ENCODE measurements around the gene CLDN5. TPM values are rescaled to one million over a fixed set of nuclear protein-coding genes. Genes with fewer than 3 reads are reported as not detected.

Gene CLDN5
- total RNA-seq, 1 experiment from 2014 or later = 0.44 TPM

DNA sequence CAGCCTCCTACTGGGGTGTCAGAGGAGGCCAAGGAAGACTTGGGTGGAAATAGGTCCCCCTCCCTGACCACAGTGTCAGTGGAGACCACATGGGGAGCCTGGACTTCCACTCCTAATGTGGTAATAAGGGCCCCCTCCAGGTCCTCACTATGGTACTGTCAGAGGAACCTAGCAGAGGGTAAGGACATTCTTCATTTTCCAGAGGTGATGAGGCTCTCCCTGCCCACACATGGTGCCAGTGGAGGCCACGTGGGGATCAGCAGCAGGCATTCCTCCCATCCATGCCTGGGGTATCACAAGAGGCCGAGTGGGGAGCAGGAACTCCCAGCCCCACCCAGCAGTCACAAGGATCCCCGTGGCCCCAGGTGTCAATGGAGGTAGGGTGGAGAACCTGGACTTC lies 6.5 kb upstream of the CLDN5 start:
- H3K4me2 ChIP-seq (ENCODE audit: insufficient read depth, insufficient read length, low read length) = no peak overlapping the region
- no peaks in the 10 kb centered on the region for H3K23me2 ChIP-seq (ENCODE audit: insufficient read length, low read depth, low read length, poor library complexity, severe bottlenecking)
- H3K27me3 ChIP-seq (ENCODE audit: insufficient read depth, low read length) = no peaks in the 10 kb centered on the region; the same call in 1 of the 2 replicates
- H2BK5ac ChIP-seq (ENCODE audit: insufficient read length, low read length) = no peak overlapping the region
- H3K56ac ChIP-seq (ENCODE audit: insufficient read length, low read depth, low read length) = no peak overlapping the region
- H3K23ac ChIP-seq (ENCODE audit: insufficient read length, low read depth, low read length) = no peak overlapping the region
- H3K4me1 ChIP-seq (ENCODE audit: insufficient read depth, low read length) = no peaks in the 10 kb centered on the region
- no peaks in the 10 kb centered on the region for H3K79me1 ChIP-seq (ENCODE audit: insufficient read depth, low read depth, low read length, poor library complexity, severe bottlenecking)
- H4K20me1 ChIP-seq (ENCODE audit: control insufficient read depth, insufficient read depth, insufficient read length) = no peaks in the 10 kb centered on the region
- no peak for DNase-seq
- H4K5ac ChIP-seq (ENCODE audit: insufficient read length, low read depth, low read length) = no peak overlapping the region
- no peaks in the 10 kb centered on the region for H3K9me3 ChIP-seq (ENCODE audit: control insufficient read depth, low read depth, low read length)
- Mint-ChIP-seq H3K36me3 (ENCODE audit: insufficient read depth in 1 of 3, low read depth in 3 of 3) (no peaks in the 10 kb centered on the region), H3K27ac (no peak overlapping the region), H3K4me1 (peaks cover 0 to 2% of the 10 kb centered on the region in 2 experiments; a peak in 1 of 4 replicates), H3K4me3 (no peak overlapping the region), H3K9me3 (no peaks in the 10 kb centered on the region), H3K27me3 (ENCODE audit: low read depth) (peaks cover 35% of the 10 kb centered on the region)
- no peak overlapping the region for H2BK120ac ChIP-seq (ENCODE audit: low read depth, low read length, poor library complexity, severe bottlenecking)
- H2BK12ac ChIP-seq (ENCODE audit: insufficient read length, low read depth, low read length) = no peak overlapping the region
- no peak overlapping the region for H2BK15ac ChIP-seq (ENCODE audit: low read depth, low read length)
- no peak overlapping the region for H3K4ac ChIP-seq (ENCODE audit: low read depth, low read length)
- no peak overlapping the region for H4K8ac ChIP-seq (replicated peaks; ENCODE audit: insufficient read length, low read depth, low read length)
- H3K79me2 ChIP-seq (ENCODE audit: insufficient read depth, low read length) = no peaks in the 10 kb centered on the region
- WGBS (ENCODE audit: extremely low coverage, insufficient read length, low lambda C conversion rate) = no CpG with 5 or more reads among the region's 3 CpGs
- TF ChIP-seq, protein P1, sequence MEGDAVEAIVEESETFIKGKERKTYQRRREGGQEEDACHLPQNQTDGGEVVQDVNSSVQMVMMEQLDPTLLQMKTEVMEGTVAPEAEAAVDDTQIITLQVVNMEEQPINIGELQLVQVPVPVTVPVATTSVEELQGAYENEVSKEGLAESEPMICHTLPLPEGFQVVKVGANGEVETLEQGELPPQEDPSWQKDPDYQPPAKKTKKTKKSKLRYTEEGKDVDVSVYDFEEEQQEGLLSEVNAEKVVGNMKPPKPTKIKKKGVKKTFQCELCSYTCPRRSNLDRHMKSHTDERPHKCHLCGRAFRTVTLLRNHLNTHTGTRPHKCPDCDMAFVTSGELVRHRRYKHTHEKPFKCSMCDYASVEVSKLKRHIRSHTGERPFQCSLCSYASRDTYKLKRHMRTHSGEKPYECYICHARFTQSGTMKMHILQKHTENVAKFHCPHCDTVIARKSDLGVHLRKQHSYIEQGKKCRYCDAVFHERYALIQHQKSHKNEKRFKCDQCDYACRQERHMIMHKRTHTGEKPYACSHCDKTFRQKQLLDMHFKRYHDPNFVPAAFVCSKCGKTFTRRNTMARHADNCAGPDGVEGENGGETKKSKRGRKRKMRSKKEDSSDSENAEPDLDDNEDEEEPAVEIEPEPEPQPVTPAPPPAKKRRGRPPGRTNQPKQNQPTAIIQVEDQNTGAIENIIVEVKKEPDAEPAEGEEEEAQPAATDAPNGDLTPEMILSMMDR (conservative IDR thresholded peaks at IDR 0.05) = no peak
- H2AFZ ChIP-seq (ENCODE audit: low read length) = no peak overlapping the region
- no peak overlapping the region for H4K91ac ChIP-seq (ENCODE audit: insufficient read length, low read depth, low read length)
- no peak overlapping the region for H3K18ac ChIP-seq (ENCODE audit: insufficient read length, low read depth, low read length)
- no peak overlapping the region for H3K27ac ChIP-seq (ENCODE audit: insufficient read length, low read depth, low read length)
- H2AK5ac ChIP-seq (ENCODE audit: insufficient read length, low read length) = no peak overlapping the region
- no peak overlapping the region for H3K9ac ChIP-seq (ENCODE audit: extremely low read depth, insufficient read length, low read length)
- no peak overlapping the region for H3T11ph ChIP-seq (ENCODE audit: low read length)
- no peak overlapping the region for H2BK20ac ChIP-seq (ENCODE audit: low read depth, low read length, poor library complexity, severe bottlenecking)
- no peak overlapping the region for H3K14ac ChIP-seq (ENCODE audit: insufficient read depth, low read length)

All from H9 (cell line).